ENCODE results near the gene ATG9A. TPM values are rescaled to one million over a fixed set of nuclear protein-coding genes. Genes with fewer than 3 reads are reported as not detected.

The ATG9A gene
- total RNA-seq, 1 donor from 2014 or later: 40.6 TPM

GRCh38 chr2:219245899-219246230, 16.4 kb upstream of the ATG9A start:
- Mint-ChIP-seq H3K27ac (peak overlapping the region; percentile 97), H3K4me1 (peaks cover 23% of the 10 kb centered on the region), H3K36me3 (no peaks in the 10 kb centered on the region), H3K27me3 (ENCODE audit: low read depth) (peaks cover 8% of the 10 kb centered on the region), H3K9me3 (no peaks in the 10 kb centered on the region), H3K4me3 (peak overlapping the region; percentile 91)
- no peak for DNase-seq (ENCODE audit: low spot score in 2 of 2, unreplicated experiment in 2 of 2)
- no peak for TF ChIP-seq CTCF (IDR thresholded peaks at IDR 0.05; ENCODE audit: unreplicated experiment)

DNA sequence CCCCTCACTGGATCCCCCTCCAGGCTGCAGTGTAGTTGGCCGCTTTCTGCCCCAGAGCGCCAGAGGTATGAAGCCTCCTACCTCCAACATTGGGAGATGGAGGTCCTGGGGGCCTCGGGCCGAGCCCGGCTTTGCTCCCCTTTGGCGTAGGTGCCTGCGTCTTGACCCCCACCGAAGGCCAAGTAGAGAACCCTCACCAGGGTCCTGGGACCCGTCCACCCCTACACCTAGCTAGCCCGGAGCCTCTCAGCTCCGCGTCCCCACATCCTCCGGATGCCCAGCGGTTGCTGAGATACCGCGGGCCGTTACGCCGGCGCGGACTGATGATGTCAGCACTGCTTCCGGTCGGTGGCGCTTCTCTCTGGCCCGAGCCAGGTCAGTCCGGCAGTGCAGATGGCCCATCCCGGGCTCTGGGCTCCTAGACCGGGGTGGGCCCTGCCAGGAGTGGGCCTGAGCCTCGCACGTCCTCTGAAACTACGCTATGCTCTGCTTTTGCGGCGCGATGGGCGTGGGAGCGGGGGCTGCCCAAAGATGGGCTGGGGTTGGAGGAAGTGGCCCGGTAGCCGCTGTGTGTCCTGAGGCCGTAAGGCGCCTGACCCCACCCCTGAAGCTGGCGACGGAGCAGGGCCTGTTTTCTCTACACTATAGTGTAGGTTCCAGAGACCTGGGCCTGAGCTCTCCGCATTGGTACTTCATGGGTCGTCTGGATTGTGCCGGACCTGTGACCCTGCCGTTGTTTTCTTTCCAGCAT, 15.9 kb upstream of the ATG9A start, which contains the start of the genes GLB1L and STK16:
Gene GLB1L, minus strand, starts transcription at position 297 of the 751 bp plus-strand sequence. CDS start 1,871 bp downstream, outside the sequence.
Gene STK16, plus strand, starts transcription at position 332 of the 751 bp plus-strand sequence. CDS start 521 bp downstream, outside the sequence.
- Mint-ChIP-seq H3K9me3 (no peaks in the 10 kb centered on the region), H3K27ac (peak within 1 kb of the TSS; percentile 97), H3K36me3 (no peaks in the 10 kb centered on the region), H3K4me3 (peak within 1 kb of the TSS; percentile 91), H3K27me3 (ENCODE audit: low read depth) (peaks cover 4% of the 10 kb centered on the region), H3K4me1 (peaks cover 23% of the 10 kb centered on the region)
- peak; percentile 87 to 94 for DNase-seq (ENCODE audit: low spot score in 2 of 2, unreplicated experiment in 2 of 2)
- TF ChIP-seq CTCF (IDR thresholded peaks at IDR 0.05; ENCODE audit: unreplicated experiment): no peak

GRCh38 chr2:219244789-219245147, 15.3 kb upstream of the ATG9A start:
- Mint-ChIP-seq H3K27ac (peak overlapping the region; percentile 97), H3K4me3 (peak overlapping the region; percentile 91), H3K36me3 (no peaks in the 10 kb centered on the region), H3K27me3 (ENCODE audit: low read depth) (peaks cover 1% of the 10 kb centered on the region), H3K9me3 (no peaks in the 10 kb centered on the region), H3K4me1 (peaks cover 23% of the 10 kb centered on the region)
- no peak for TF ChIP-seq CTCF (IDR thresholded peaks at IDR 0.05; ENCODE audit: unreplicated experiment)
- no peak for DNase-seq (ENCODE audit: low spot score in 2 of 2, unreplicated experiment in 2 of 2)

- Mint-ChIP-seq H3K4me3 (peak overlapping the region; percentile 52), H3K27me3 (ENCODE audit: low read depth) (no peaks in the 10 kb centered on the region), H3K27ac (no peak overlapping the region), H3K4me1 (peaks cover 11% of the 10 kb centered on the region), H3K9me3 (no peaks in the 10 kb centered on the region), H3K36me3 (no peaks in the 10 kb centered on the region)
- no peak for DNase-seq (ENCODE audit: low spot score in 2 of 2, unreplicated experiment in 2 of 2)
- no peak for TF ChIP-seq CTCF (IDR thresholded peaks at IDR 0.05; ENCODE audit: unreplicated experiment)
These were observed 13.9 kb upstream of the ATG9A start for GRCh38 chr2:219243291-219243761.

GRCh38 chr2:219234331-219234730, 4.9 kb upstream of the ATG9A start:
- Mint-ChIP-seq H3K27ac (no peak overlapping the region), H3K4me1 (peaks cover 9% of the 10 kb centered on the region), H3K27me3 (ENCODE audit: low read depth) (no peaks in the 10 kb centered on the region), H3K36me3 (peaks cover 15% of the 10 kb centered on the region), H3K4me3 (no peak overlapping the region), H3K9me3 (no peaks in the 10 kb centered on the region)
- TF ChIP-seq CTCF (IDR thresholded peaks at IDR 0.05; ENCODE audit: unreplicated experiment): no peak
- no peak for DNase-seq (ENCODE audit: low spot score in 2 of 2, unreplicated experiment in 2 of 2)
